Embryonic facial prominence (tissue), 1 donor: ENCODE results near the gene SPINK2.

ENCODE experiments used
- DNase-seq: peaks from one replicate; pipeline ENCODE4 v3.0.0-alpha.2; 2016; ENCODE audit errors: extremely low spot score

SPINK2 gene

DNA sequence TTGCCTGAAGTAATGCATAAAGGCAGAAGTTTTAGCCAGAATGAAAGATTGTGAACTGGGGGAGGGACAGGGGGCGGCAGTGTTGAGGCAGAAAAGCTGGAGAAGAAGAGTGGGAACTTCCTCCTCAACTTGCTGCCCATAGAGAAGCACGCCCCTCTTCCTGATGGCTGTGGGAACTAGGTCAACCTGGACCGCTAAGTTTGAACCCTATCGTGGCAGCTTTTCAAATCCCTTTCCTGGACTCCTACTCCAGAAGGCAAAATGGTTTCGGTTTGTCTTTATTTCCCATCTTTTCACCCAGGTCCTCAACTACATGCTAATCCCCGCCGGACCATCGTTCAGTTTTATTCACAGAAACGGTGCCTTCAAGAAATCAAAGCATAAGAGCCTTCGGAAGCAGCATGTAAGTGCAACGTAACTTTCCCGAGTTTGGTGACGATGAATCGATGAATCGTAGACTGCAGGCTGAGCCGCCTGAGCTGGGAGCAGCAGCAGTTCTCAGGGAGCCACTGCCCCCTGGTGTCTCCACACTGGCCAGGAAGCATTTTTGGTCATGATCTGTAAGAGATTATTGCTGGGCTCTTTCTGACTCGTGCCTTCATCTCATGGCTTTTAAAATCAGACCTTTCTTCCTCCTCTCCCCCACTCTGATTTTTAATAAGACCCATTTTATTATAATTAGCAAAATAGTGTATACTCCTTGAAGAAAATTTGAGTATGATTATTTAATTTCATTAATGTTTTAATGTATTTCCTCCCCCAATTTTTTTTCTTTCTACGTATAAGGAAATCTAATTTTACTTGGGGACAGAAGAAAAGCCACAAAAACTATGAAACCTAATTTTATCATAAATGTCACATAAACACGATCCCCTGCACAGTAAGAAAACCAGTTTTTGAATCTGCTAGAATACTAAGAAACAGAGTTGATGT is 21.4 kb downstream of the SPINK2 start:
- peak; percentile 49 for DNase-seq

DNA sequence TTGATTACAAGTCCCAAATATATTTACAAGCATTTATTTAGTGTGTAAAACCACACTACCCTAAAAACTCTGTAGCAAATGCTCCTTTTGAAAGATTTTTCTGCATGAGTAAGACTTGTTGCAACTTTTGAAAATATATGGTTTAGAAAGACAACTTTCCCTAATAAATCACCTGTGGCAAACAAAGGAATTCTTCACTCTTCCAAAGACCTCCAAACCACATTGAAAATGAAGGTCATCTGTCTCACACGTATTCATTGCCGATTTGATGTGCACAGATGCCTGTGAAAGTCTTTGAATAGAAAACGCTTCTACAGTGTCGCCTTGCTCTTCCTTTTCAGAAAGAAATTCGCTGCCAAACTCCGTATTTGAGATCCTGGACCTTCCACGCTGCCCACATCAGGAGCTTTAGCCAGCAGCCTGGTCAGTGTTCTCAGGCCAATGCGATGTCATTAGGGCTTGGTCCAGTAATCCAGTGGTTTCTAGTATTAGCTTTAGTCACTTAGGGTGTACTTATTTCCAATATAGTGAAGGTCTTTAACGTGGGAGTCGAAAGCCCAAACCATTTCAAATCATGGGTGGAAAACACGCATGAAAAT is 22.2 kb downstream of the SPINK2 start:
- no peak for DNase-seq

GRCh38 chr4:56796211-56796610 is 25.3 kb downstream of the SPINK2 start:
- no peak for DNase-seq

GRCh38 chr4:56791316-56791715 is 30.2 kb downstream of the SPINK2 start:
- no peak for DNase-seq

DNA sequence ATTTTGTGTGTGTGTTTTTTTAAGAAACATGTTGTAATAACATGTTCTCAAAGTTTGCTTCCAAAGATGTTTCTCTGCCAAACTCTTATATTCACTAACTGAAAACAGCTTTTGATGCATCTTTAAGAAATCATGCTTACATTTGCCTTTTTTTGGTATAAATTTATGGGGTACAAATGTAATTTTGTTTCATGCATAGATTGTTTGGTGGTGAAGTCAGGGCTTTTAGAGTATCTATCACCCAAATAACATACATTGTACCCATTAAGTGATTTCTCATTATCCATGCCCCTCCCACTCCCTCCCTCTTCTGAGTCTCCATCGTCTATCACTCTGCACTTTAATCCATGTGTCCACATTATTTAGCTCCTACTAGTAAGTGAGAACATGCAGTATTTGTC is 30.8 kb downstream of the SPINK2 start:
- DNase-seq, result no peak

- DNase-seq, result no peak
Measured at GRCh38 chr4:56788081-56788480, 33.4 kb downstream of the SPINK2 start.

- no peak for DNase-seq
Measured at GRCh38 chr4:56787380-56787779, 34.1 kb downstream of the SPINK2 start.

DNA sequence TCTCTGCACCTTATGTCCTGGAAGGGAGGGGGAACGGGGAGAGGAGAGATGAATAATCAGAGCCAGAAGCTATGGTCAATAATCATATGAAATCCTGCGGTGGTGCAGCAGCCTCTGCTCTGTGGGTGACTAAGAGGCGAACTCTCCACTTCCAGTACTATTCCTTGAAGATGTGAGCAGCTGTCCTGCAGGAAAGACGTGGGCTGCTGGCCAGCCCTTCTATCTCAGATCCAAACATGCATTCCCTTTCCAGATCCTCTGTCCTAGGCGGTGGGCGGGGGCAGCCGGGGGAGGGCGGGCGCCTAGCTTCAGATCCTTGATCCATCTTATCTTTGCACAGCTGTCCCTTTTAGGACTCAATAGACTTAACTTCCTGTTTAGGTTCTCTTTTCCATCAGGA is 34.5 kb downstream of the SPINK2 start:
- DNase-seq, result no peak

DNA sequence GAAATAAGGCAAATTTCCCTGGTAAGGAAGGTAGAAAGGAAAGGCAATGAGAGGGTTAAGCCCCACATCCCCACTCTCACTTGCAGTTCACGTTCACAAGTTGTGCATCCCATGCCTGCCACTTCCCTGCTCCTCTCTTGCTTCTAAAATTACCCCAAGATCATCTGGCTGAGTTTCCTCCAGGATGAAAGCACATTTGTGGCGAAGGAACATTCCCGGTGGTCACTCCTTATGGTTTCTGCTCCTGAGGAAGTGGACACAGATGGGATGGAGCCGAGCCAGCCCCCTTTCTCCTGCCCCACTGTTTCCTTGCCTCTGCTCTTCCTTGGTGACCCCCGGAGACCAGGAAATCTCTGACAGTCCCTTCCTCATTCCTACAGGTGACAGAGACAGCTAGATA is 37.5 kb downstream of the SPINK2 start:
- no peak for DNase-seq

DNA sequence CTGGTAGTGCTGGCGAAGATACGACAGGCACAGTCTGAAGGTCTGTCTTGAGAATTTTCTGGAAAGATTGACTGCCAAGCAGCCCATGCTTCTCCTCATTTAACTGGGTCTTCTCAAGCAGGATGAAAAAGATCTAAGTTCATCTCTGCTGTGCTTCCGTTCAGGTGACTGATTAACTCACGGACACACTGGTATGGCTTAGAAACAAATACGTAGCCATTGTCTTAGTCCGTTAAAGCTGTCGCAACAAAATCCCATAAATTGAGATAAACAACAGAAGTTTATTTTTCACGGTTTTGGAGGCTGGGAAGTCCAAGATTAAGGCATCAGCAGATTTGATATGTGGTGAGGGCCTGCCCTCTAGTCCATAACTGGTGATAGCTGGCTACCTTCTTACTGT is 39.5 kb downstream of the SPINK2 start:
- no peak for DNase-seq

GRCh38 chr4:56773346-56773745 is 48.2 kb downstream of the SPINK2 start:
- no peak for DNase-seq

- DNase-seq, result no peak
Measured at GRCh38 chr4:56772134-56772533, 49.4 kb downstream of the SPINK2 start.

DNA sequence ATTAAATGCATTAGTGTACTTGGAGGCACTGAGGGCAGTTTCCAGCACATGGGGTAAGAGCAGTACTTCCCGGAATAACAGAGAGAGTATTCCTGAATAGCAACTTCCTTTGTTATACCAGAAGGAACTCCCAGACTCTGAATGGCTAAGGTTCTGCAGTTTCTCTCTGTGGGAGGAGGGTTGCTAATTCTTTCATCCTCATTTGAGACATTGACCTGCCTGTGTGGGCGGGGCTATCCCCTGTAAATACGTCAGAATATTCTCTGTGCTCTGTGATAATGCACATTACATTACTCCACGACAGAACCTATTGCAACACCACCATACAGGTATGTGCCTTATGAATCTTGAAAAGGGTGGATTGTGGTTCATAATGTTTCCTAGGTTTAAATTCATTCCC is 52.7 kb downstream of the SPINK2 start:
- no peak for DNase-seq

DNA sequence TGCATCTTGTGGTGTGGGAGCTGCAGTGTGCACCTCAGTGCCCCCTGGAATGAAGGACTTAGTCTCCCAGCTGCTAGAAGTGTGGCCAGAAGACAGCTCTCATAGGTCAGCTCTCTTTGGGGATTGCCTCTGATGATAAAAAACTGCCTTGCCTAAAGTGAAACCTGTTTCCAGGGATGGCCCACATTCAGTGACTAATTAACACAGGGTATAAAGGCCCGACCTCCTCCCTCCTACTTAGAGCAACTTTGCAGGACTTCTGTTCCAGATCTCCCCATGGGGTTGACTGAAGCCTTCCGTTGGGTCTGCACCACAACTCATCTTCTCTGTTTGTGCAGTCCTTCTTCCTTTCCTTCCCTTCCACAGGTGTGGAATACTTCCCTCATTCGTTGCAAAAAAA is 53.2 kb downstream of the SPINK2 start:
- no peak for DNase-seq

- DNase-seq, result no peak
Measured at GRCh38 chr4:56767567-56767966, 53.9 kb downstream of the SPINK2 start.

- no peak for DNase-seq
Measured at GRCh38 chr4:56764775-56765174, 56.7 kb downstream of the SPINK2 start.

- DNase-seq, result no peak
Measured at GRCh38 chr4:56764223-56764622, 57.3 kb downstream of the SPINK2 start.

DNA sequence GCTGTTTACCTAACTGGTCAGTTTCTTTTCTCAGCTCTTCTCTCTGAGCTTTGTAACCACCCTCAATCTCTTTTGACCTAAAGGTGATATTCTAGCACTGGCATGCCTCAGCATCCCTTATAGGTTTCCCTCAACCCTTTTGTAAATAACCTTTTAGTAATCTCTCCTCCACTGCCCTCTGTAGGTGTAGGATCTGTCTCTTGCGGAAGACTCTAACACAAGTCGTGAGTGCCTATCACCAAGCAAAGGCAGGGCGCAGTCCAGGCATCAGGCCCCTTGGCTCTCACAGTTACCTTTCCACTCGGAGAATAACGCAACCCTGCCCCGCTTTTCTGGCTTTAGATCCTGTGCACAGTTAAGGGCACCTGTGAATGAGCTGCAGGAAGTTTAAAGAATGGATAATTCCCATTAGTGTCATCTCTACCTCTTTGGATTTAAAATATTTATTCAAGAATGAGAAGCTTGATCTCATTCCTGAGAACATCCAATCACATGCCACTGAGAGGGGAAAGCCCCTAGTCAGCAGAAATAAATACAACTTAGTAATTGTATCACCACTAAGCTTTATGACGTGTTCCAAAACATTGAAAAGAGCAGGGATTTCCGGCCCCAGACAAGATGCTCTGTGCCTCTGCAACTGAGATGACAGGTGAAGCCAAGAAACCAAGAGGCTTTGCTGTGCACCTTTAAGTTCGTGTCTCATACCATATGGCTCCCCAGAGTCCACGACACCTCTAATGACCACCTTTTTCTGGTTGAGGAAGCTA is 58.8 kb downstream of the SPINK2 start:
- no peak for DNase-seq

DNA sequence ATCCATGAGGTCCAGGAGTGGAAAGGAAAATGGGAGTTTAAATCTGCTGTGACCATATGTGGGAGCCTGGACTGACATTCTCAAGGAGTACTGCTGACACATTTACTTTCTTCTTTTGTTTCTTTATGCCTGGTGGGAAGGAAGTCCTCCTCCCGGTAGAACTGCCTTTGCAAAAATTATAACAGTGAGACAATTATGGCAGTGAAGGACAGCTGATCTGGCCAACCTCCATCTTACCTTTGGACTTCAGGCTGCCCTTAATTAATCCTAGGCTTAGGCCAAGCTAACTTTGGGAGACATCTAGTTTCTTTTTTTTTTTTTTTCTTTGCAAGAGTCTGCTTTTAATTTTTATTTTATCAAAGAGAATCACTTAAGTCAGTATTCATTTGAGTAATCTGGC is 61.3 kb downstream of the SPINK2 start:
- no peak for DNase-seq
